A549 (cell line): ENCODE results near the gene FIBP. TPM values are rescaled to one million over a fixed set of nuclear protein-coding genes. Genes with fewer than 3 reads are reported as not detected.

Experiments used
- BHLHE40 ChIP-seq: IDR thresholded peaks from 2 replicates; pipeline ENCODE4 v1.6.1; 2012; ENCODE audit warnings: low read depth, low read length, inconsistent platforms
- CBX8 ChIP-seq: fragments of 200-600 bp; sonication (generic); IDR thresholded peaks from 2 replicates; pipeline ENCODE4 v1.6.1; 2016
- CHD2 ChIP-seq: fragments of 150-350 bp; IDR thresholded peaks from 2 replicates; pipeline ENCODE4 v1.6.1; 2014; ENCODE audit warnings: low read length; ENCODE audit not compliant: partially characterized antibody
- E2F6 ChIP-seq: IDR thresholded peaks from 2 replicates; pipeline ENCODE4 v1.6.1; 2012; ENCODE audit warnings: low read depth, borderline replicate concordance
- EHMT2 ChIP-seq: fragments of 200-600 bp; sonication (generic); IDR thresholded peaks from 2 replicates; pipeline ENCODE4 v1.6.1; 2016; ENCODE audit warnings: antibody characterized with exemption, low read depth, mild to moderate bottlenecking, moderate library complexity
- ELK1 ChIP-seq: fragments of 150-350 bp; IDR thresholded peaks from 2 replicates; pipeline ENCODE4 v1.6.1; 2014; ENCODE audit warnings: low read depth, mild to moderate bottlenecking, low read length
- FOSL2 ChIP-seq, 2 experiments: fragments of 450-650 bp in 1 of 2; fragments of >200 bp in 1 of 2; sonication (Bioruptor Twin) in 1 of 2; formaldehyde crosslinking; IDR thresholded peaks; 2 replicates each; pipeline versions ENCODE4 v1.5.0 to v1.6.1; 2016 to 2020; ENCODE audit warnings: mild to moderate bottlenecking in 1 of 2, moderate library complexity in 1 of 2
- GATA3 ChIP-seq: IDR thresholded peaks from 2 replicates; pipeline ENCODE4 v1.6.1; 2012; ENCODE audit warnings: borderline replicate concordance
- HDAC2 ChIP-seq: fragments of 200-600 bp; sonication (generic); IDR thresholded peaks from 2 replicates; pipeline ENCODE4 v1.6.1; 2016
- HMGXB4 ChIP-seq: fragments of 250-450 bp; sonication (Bioruptor Pico); IDR thresholded peaks from 2 replicates; pipeline ENCODE4 v1.5.0; 2021; ENCODE audit warnings: mild to moderate bottlenecking, moderate library complexity, borderline replicate concordance
- JUNB ChIP-seq: fragments of >200 bp; sonication (Bioruptor Twin); formaldehyde crosslinking; IDR thresholded peaks from 2 replicates; pipeline ENCODE4 v1.6.1; 2016
- KDM5A ChIP-seq: fragments of 200-600 bp; sonication (generic); IDR thresholded peaks from 2 replicates; pipeline ENCODE4 v1.6.1; 2016; ENCODE audit warnings: antibody characterized with exemption, mild to moderate bottlenecking
- MAX ChIP-seq: IDR thresholded peaks from 2 replicates; pipeline ENCODE4 v1.6.1; 2012
- MAZ ChIP-seq: fragments of 150-350 bp; IDR thresholded peaks from 2 replicates; pipeline ENCODE4 v1.6.1; 2014; ENCODE audit warnings: antibody characterized with exemption, low read depth, low read length, borderline replicate concordance
- MYC ChIP-seq: IDR thresholded peaks from 2 replicates; pipeline ENCODE4 v1.6.1; 2012; ENCODE audit warnings: mild to moderate bottlenecking, inconsistent platforms, low read length, improper control_type of control experiment, borderline replicate concordance
- NPAS2 ChIP-seq: fragments of 250-450 bp; sonication (Bioruptor Pico); IDR thresholded peaks from 2 replicates; pipeline ENCODE4 v1.8.0; 2022; ENCODE audit warnings: mild to moderate bottlenecking, moderate library complexity, borderline replicate concordance
- PHF8 ChIP-seq: fragments of 200-600 bp; sonication (generic); IDR thresholded peaks from 2 replicates; pipeline ENCODE4 v1.6.1; 2016; ENCODE audit warnings: low read depth, mild to moderate bottlenecking, antibody characterized with exemption, moderate library complexity, borderline replicate concordance
- POLR2A ChIP-seq: IDR thresholded peaks from 2 replicates; pipeline ENCODE4 v1.6.1; 2012; ENCODE audit warnings: mild to moderate bottlenecking, low read length
- RAD21 ChIP-seq, 2 experiments: fragments of >200 bp in 1 of 2; sonication (Bioruptor Twin) in 1 of 2; formaldehyde crosslinking in 1 of 2; IDR thresholded peaks in 1 of 2; conservative IDR thresholded peaks in 1 of 2; 2 replicates in 1 of 2; 3 replicates in 1 of 2; pipeline ENCODE4 v1.6.1; 2012 to 2018; ENCODE audit warnings: inconsistent platforms in 1 of 2
- RARB ChIP-seq: fragments of 250-450 bp; sonication (Bioruptor Pico); IDR thresholded peaks from 2 replicates; pipeline ENCODE4 v1.8.0; 2021; ENCODE audit warnings: mild to moderate bottlenecking, moderate library complexity
- TP53 ChIP-seq: fragments of 250-450 bp; sonication (Bioruptor Pico); IDR thresholded peaks from 2 replicates; pipeline ENCODE4 v1.5.0; 2021; ENCODE audit warnings: mild to moderate bottlenecking, moderate library complexity
- ZNF302 ChIP-seq: fragments of 250-450 bp; sonication (Bioruptor Pico); IDR thresholded peaks from 2 replicates; pipeline ENCODE4 v1.9.0; 2021; ENCODE audit warnings: inconsistent platforms, mild to moderate bottlenecking, moderate library complexity
- polyA plus RNA-seq, 4 experiments: library from polyadenylated mRNA; depleted of rRNA in 3 of 4; stranded (reverse); fragments of >200 nt; fragmentation: RNase III in 1 of 4; extraction: RNeasy Plus Mini Kit Qiagen cat#74134 plus additional on column Dnase treatment in 1 of 4; gene quantifications; 2 replicates in 3 of 4; 3 replicates in 1 of 4; pipeline ENCODE4 v1.2.3, GENCODE V29; 2011 to 2017
- TF ChIP-seq, protein P1 (sequence below): fragments of >200 bp; sonication (Bioruptor Twin); formaldehyde crosslinking; IDR thresholded peaks from 2 replicates; pipeline ENCODE4 v1.6.1; 2016
- TF ChIP-seq, protein P2 (sequence below): fragments of 250-450 bp; sonication (Bioruptor Pico); IDR thresholded peaks from 2 replicates; pipeline ENCODE4 v1.5.0; 2020; ENCODE audit warnings: low read depth, mild to moderate bottlenecking, moderate library complexity

FIBP gene
- polyA plus RNA-seq, 2 of the 4 experiments (the other 2 are of a cell fraction), result 60.4 to 72.2 TPM

DNA sequence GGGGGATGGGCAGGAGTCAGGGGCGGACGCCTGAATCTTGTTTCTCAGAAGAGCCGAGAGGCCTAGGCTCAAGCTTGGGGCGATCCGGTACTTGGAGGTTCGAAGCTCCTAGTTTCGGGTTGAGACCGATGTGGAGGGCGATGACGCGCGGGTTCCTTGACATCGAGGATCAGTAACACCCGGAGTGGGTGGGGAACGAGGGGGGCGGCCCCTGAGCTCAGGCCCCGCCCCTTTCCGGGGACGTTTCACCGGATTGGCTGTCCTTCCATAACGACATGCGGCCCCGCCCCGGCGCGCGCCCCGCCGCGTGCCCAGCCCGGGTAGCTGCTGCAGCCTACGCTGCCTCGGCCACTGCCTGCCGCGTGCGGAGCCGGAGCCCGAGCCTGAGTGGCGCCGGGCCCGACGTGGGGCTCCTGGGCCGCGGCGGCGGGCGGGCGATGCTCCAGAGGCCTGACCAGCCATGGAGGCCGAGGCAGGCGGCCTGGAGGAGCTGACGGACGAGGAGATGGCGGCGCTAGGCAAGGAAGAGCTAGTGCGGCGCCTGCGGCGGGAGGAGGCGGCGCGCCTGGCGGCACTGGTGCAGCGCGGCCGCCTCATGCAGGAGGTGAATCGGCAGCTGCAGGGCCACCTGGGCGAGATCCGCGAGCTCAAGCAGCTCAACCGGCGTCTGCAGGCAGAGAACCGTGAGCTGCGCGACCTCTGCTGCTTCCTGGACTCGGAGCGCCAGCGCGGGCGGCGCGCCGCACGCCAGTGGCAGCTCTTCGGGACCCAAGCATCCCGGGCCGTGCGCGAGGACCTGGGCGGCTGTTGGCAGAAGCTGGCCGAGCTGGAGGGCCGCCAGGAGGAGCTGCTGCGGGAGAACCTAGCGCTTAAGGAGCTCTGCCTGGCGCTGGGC lies 2.3 kb upstream of the FIBP start, which contains the start of gene CCDC85B (continued):
- TF ChIP-seq ZNF302 (CRISPR knock-in tag) (no peak), MAX (peak; percentile 95), POLR2A (peak; percentile 95), EHMT2 (no peak), NPAS2 (CRISPR knock-in tag) (peak; percentile 93), FOSL2 (IDR thresholded peaks at IDR 0.05) (no peak), FOSL2 (CRISPR knock-in tag; IDR thresholded peaks at IDR 0.05) (no peak; the same call in none of the 2 replicates), KDM5A (no peak), E2F6 (peak; percentile 77), CHD2 (peak; percentile 53), HMGXB4 (no peak), BHLHE40 (0 out of 2 replicates have a peak, but pooled peaks have one; percentile 30), TP53 (CRISPR knock-in tag) (0 out of 2 replicates have a peak, but pooled peaks have one; percentile 59), CBX8 (no peak), MYC (peak; percentile 84; the same call in 1 of the 2 replicates), MAZ (no peak), GATA3 (no peak), ELK1 (no peak), RARB (peak; percentile 21), PHF8 (0 out of 2 replicates have a peak, but pooled peaks have one; percentile 38), RAD21 (conservative IDR thresholded peaks at IDR 0.05 in 1 of 2, IDR thresholded peaks at IDR 0.05 in 1 of 2) (no peak), JUNB (no peak), HDAC2 (no peak)
- TF ChIP-seq, protein P1, sequence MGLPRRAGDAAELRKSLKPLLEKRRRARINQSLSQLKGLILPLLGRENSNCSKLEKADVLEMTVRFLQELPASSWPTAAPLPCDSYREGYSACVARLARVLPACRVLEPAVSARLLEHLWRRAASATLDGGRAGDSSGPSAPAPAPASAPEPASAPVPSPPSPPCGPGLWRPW, result no peak
- TF ChIP-seq, protein P2, sequence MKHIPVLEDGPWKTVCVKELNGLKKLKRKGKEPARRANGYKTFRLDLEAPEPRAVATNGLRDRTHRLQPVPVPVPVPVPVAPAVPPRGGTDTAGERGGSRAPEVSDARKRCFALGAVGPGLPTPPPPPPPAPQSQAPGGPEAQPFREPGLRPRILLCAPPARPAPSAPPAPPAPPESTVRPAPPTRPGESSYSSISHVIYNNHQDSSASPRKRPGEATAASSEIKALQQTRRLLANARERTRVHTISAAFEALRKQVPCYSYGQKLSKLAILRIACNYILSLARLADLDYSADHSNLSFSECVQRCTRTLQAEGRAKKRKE (CRISPR knock-in tag), result peak; percentile 44; the same call in 1 of the 2 replicates
